Measurements from ENCODE around the gene TRIM17. TPM values are rescaled to one million over a fixed set of nuclear protein-coding genes. Genes with fewer than 3 reads are reported as not detected.
"Not testable (repeated sequence)": the region's sequence is repeated elsewhere in the genome, so short reads cannot be mapped to it uniquely, and the experiment has no call there.

TRIM17 gene
- total RNA-seq, 2 experiments from 2014 or later, result 1.9 to 2.7 TPM

- H3K27me3 Mint-ChIP-seq, result peaks cover 33% of the 10 kb centered on the region
- TF ChIP-seq, protein P1, sequence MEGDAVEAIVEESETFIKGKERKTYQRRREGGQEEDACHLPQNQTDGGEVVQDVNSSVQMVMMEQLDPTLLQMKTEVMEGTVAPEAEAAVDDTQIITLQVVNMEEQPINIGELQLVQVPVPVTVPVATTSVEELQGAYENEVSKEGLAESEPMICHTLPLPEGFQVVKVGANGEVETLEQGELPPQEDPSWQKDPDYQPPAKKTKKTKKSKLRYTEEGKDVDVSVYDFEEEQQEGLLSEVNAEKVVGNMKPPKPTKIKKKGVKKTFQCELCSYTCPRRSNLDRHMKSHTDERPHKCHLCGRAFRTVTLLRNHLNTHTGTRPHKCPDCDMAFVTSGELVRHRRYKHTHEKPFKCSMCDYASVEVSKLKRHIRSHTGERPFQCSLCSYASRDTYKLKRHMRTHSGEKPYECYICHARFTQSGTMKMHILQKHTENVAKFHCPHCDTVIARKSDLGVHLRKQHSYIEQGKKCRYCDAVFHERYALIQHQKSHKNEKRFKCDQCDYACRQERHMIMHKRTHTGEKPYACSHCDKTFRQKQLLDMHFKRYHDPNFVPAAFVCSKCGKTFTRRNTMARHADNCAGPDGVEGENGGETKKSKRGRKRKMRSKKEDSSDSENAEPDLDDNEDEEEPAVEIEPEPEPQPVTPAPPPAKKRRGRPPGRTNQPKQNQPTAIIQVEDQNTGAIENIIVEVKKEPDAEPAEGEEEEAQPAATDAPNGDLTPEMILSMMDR (IDR thresholded peaks at IDR 0.05), result no peak
- DNase-seq (no peak), ATAC-seq (no peak)
- no peaks in the 10 kb centered on the region for H3K9me3 Mint-ChIP-seq
- H3K4me3 Mint-ChIP-seq, result no peak overlapping the region
- intact Hi-C loops (cut with micrococcal nuclease), result no loop called here
- H3K4me1 Mint-ChIP-seq (ENCODE audit: low read depth), result no peaks in the 10 kb centered on the region
- POLR2A ChIA-PET, result no interaction called here
- CTCF ChIA-PET, result interaction anchor here (1.5 kb wide), 1 partner anchor 63 kb away, joined by 4 read pairs; no protein-coding TSS in a partner anchor
- H3K27ac Mint-ChIP-seq, result no peak overlapping the region
- H3K36me3 Mint-ChIP-seq (ENCODE audit: low read depth), result no peaks in the 10 kb centered on the region
Measured at GRCh38 chr1:228438266-228438665, 21.6 kb upstream of the TRIM17 start.

DNA sequence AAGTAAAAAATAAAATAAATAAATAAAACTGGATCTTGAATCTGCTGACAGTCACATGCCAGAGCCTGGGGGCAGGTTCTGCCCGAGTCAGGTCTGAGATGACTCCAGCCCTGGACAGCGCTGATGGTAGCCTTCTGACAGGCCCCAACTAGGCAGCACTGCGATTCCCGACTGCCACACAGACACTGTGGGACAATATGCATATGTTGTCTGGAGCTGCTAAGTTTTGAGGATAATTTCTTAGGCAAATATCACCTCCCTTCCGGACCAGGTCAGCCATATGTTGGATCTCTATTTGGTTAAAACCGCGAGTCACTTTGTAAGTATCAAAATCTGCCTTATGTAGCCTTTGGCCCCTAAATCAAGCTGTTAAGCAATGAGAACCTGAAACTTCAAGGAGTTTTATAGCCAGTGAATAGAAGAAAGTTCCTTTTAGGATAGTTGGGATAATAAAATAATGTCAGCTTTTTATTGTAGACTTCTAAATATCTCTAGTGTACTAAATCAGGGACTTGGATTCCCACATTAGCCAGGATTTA is 20.8 kb upstream of the TRIM17 start:
- Mint-ChIP-seq H3K9me3 (no peaks in the 10 kb centered on the region), H3K27me3 (peaks cover 30% of the 10 kb centered on the region), H3K36me3 (ENCODE audit: low read depth) (no peaks in the 10 kb centered on the region), H3K27ac (no peak overlapping the region), H3K4me1 (ENCODE audit: low read depth) (no peaks in the 10 kb centered on the region), H3K4me3 (no peak overlapping the region)
- ChIA-PET POLR2A (no interaction called here), CTCF (interaction anchor here (1.5 kb wide), 1 partner anchor 63 kb away, joined by 4 read pairs; no protein-coding TSS in a partner anchor)
- no peak for DNase-seq
- intact Hi-C loops (cut with micrococcal nuclease), result no loop called here
- no peak for ATAC-seq
- TF ChIP-seq, protein P1 (IDR thresholded peaks at IDR 0.05), result no peak

DNA sequence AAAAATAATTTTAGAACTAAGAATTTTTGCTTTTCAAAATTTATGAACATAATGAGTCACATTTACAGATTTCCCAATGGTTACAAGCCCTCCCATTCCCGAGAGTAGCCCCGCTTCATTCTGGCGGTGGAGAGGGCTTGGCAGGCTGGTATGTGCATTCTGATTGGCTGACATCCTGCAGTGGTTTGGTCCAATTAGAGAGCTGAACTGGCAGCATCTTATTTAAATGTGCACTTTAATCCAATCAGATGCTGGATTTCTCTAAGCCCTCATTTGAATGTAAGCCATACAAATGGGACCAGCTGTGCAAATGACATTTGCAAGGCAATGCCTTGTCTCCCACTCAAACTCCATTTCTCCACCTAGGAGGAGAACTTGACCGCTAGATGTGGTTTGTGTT is 18.0 kb upstream of the TRIM17 start:
- Mint-ChIP-seq H3K27ac (no peak overlapping the region), H3K36me3 (ENCODE audit: low read depth) (no peaks in the 10 kb centered on the region), H3K4me1 (ENCODE audit: low read depth) (no peaks in the 10 kb centered on the region), H3K27me3 (peaks cover 29% of the 10 kb centered on the region), H3K4me3 (no peak overlapping the region), H3K9me3 (no peaks in the 10 kb centered on the region)
- ChIA-PET CTCF (no interaction called here), POLR2A (no interaction called here)
- intact Hi-C loops (cut with micrococcal nuclease), result no loop called here
- no peak for DNase-seq
- TF ChIP-seq, protein P1 (IDR thresholded peaks at IDR 0.05), result no peak
- no peak for ATAC-seq

DNA sequence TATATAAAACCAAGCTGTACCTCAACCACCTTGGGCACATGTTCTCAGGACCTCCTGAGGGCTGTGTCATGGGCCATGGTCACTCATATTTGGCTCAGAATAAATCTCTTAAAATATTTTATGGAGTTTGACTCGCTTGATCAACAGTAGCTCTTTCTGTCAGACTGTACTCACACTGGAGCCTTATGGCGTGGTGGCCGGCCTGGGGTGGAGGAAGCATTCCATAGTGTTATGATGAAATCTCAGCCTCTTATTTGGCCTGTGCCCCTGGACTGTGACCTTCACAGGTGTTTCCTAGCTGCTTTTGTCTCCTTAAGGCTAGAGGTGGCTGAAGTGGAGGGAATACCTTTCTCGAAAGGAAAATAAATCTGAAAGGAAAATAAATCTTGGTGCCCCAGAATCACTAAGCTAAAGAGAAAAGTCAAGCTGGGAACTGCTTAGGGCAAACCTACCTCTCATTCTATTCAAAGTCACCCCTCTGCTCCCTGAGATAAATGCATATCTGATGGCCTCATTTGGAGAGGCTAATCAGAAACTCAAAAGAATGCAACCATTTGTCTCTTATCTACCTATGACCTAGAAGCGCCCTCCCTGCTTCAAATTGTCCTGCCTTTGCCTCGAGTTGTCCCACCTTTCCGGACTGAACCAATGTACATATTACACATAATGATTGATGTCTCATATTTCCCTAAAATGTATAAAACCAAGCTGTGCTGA is 16.8 kb upstream of the TRIM17 start:
- ChIA-PET CTCF (interaction anchor here (0.7 kb wide), 1 partner anchor 68 kb away, joined by 3 read pairs; no protein-coding TSS in a partner anchor), POLR2A (interaction anchor here (0.7 to 1.8 kb wide), 2 partner anchors 25 to 33 kb away, joined by 3 to 4 read pairs; a partner anchor contains a TSS)
- intact Hi-C loops (cut with micrococcal nuclease); H3K4me1 Mint-ChIP-seq (ENCODE audit: low read depth); H3K27ac Mint-ChIP-seq; H3K4me3 Mint-ChIP-seq; H3K36me3 Mint-ChIP-seq (ENCODE audit: low read depth); ATAC-seq; DNase-seq; H3K9me3 Mint-ChIP-seq: not testable (repeated sequence)
- peaks cover 23% of the 10 kb centered on the region for H3K27me3 Mint-ChIP-seq

DNA sequence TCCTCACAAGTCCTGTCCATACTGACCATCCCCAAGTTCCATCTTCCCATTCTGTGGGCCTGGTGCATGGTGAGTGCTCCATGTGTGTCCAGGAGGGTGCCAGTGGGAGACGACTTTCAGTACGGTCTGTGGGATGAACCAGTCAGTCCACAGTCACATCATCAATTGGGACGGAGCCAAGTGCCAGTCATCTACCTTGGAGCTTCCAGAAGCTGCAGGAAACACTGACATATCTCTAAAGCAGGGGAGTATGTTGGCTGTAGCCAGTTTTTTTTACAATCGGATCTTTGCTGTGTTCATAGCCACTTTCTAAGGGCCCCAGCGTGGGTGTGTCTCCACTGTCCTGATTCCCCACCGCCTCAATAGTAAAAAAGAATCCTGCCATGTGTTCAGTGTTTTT is 13.6 kb upstream of the TRIM17 start:
- TF ChIP-seq, protein P1 (IDR thresholded peaks at IDR 0.05), result no peak
- POLR2A ChIA-PET, result no interaction called here
- H3K27ac Mint-ChIP-seq, result no peak overlapping the region
- DNase-seq, result no peak
- ATAC-seq, result no peak
- H3K4me3 Mint-ChIP-seq, result no peak overlapping the region
- CTCF ChIA-PET, result no interaction called here
- H3K9me3 Mint-ChIP-seq, result no peaks in the 10 kb centered on the region
- H3K27me3 Mint-ChIP-seq, result peaks cover 21% of the 10 kb centered on the region
- no peaks in the 10 kb centered on the region for H3K4me1 Mint-ChIP-seq (ENCODE audit: low read depth)
- intact Hi-C loops (cut with micrococcal nuclease), result no loop called here
- H3K36me3 Mint-ChIP-seq (ENCODE audit: low read depth), result no peaks in the 10 kb centered on the region
